ENCODE measurements around the gene GCK.

DNA sequence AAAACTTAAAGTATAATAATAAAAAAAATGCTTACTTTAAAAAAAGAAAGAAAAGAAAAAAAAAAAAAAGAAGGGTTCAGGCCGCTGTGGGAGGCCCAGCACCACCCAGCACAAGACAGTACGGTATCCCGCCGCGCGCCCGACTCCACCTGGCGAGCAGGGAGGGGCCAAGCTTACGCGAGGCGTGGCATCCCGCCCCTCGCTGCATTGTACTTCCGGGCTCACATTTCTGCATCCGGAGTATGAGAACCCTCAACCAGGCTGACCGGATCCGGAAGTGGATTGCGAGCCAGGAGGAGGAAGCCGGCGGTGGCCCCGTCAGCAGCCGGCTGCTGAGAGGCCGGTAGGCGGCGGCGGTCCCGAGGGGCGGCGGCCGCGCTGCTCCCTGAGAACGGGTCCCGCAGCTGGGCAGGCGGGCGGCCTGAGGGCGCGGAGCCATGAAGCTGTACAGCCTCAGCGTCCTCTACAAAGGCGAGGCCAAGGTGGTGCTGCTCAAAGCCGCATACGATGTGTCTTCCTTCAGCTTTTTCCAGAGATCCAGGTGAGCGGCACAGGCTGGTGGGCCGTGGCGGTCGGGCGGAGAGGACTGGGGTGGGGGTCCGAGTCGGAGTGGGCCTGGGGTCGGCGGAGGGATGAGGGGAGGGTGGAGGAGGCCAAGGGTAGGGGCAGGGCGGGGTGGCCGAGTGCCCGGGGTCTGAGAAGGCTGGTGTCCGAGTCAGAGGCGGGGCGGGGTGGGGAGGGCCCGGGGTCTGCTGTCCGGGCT, 11.6 kb upstream of the GCK start, which contains the start of gene YKT6:
- peak; percentile 49 for TF ChIP-seq CTCF (conservative IDR thresholded peaks at IDR 0.05; ENCODE audit: low read depth, low read length)
- TF ChIP-seq EZH2 (IDR thresholded peaks at IDR 0.05; ENCODE audit: low read length, unreplicated experiment), result no peak
